GM21786 (cell line): Measurements from ENCODE around the gene DNAJC30.
"Not testable (repeated sequence)": the region's sequence is repeated elsewhere in the genome, so short reads cannot be mapped to it uniquely, and the experiment has no call there.

Experiments
- ATAC-seq: cut with Tn5 transposase; IDR thresholded peaks from one replicate; pipeline ENCODE4 v1.9.1; 2021; ENCODE audit not compliant: unreplicated experiment

The DNAJC30 gene

DNA sequence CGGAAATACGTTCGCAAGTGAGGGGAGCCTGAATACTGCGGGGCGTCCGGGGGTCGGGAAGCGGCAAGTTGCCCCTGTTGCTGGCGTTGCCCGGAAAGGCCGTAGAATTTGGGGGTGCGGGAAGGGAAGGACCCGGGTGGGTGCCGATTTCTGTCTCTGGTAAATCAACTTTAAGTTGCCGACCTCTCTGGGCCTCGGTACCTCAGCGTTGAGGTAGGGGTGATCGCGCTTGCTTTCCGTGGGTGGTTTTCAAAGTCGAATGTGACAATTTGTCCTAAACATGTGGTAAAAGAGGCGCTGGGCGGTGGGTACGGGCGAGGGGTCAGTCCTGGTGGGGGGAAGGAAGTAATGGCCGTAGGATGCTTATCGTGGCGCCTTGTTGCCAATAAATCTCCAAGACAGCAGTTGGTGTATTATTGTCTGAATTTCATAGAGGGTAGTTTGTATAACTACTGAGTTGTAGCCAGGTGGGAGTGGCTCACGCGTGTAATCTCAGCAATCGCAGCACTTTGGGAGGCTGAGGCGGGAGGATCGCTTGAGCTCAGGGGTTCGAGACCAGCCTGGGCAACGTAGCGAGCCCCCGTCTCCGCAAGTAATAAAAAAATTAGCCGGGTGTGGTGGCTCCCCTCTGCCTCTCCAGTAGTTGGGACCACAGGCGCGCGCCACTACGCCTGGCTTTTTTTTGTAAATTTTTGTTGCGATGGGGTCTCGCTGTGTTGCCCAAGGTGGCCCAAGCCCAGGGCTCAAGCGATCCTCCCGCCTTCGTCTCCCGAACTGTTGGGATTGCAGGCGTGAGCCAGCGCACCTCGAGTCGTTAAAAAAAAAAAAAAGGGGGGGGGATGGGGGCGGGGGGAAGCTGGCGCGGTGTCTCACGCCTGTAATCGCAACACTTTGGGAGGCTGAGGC is 788 bp upstream of the DNAJC30 start:
- no peak for ATAC-seq

GRCh38 chr7:73682745-73683055 is 553 bp downstream of the DNAJC30 start:
- ATAC-seq: no peak

DNA sequence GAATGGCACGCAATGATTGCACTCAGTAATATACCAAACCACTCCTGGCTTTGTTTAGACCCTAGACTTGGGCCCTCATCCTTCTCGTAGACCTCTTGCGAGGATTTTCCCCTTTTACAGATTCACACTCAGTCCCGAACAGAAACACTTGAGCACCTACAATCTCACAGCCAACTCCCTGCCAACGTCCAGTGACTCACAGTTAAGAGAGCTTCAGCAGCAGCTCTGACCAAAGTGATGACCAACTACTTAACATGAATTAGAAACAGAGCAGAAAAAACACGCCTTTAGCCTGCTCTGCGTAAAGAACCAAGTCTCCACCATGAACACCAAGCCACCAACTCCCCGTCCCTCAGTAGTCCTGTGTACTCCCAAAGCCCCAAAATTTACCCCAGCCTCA is 2.2 kb downstream of the DNAJC30 start:
- no peak for ATAC-seq

DNA sequence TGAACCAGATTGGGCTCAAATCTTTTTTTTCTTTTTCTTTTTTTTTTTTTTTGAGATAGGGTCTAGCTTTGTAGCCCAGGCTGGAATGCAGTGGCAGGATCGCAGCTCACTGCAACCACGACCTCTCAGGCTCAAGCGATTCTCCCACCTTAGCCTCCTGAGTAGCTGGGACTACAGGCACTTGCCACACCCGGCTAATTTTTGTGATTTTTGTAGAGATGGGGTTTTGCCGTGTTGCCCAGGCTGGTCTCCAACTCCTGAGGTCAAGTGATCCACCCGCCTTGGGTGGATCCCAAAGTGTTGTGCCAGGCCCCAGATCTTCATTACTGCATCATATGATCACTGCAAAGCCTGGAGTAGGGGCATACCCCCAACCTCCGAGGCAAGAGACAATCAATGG is 2.8 kb downstream of the DNAJC30 start:
- no peak for ATAC-seq

GRCh38 chr7:73679709-73680108 is 3.5 kb downstream of the DNAJC30 start:
- no peak for ATAC-seq

- ATAC-seq: no peak
Measured at GRCh38 chr7:73678862-73679261, 4.4 kb downstream of the DNAJC30 start.

GRCh38 chr7:73676062-73676461 is 7.2 kb downstream of the DNAJC30 start:
- not testable (repeated sequence) for ATAC-seq

GRCh38 chr7:73674468-73675124 is 8.7 kb downstream of the DNAJC30 start:
- no peak for ATAC-seq

GRCh38 chr7:73671857-73672445 is 11.3 kb downstream of the DNAJC30 start:
- no peak for ATAC-seq

- no peak for ATAC-seq
Measured at GRCh38 chr7:73671322-73671661, 12.0 kb downstream of the DNAJC30 start.

- no peak for ATAC-seq
Measured at GRCh38 chr7:73669858-73670385, 13.3 kb downstream of the DNAJC30 start.

DNA sequence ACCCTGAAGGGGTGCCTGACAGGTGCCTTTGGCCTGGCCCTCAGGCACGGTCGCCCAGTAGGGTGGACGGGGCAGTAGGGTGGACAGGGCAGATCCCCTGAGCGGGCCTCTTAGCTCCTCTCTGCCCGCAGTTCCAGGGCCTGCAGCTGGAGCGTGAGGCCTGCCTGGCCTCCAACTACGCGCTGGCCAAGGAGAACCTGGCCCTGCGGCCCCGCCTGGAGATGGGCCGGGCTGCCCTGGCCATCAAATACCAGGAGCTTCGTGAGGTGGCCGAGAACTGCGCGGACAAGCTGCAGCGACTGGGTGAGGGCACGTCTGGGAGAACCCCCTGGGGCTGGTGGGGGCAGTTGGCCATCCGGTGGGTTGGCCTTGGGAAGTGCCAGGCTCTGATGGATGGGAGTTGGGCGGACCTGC is 14.0 kb downstream of the DNAJC30 start:
- no peak for ATAC-seq

GRCh38 chr7:73668886-73669230 is 14.4 kb downstream of the DNAJC30 start:
- ATAC-seq: no peak

GRCh38 chr7:73668103-73668885 is 15.0 kb downstream of the DNAJC30 start:
- ATAC-seq: no peak

GRCh38 chr7:73667344-73668102 is 15.7 kb downstream of the DNAJC30 start, which contains the start of gene VPS37D:
Gene VPS37D, plus strand, starts transcription at chr7:73667831. Its CDS starts 128 bp downstream, at chr7:73667959.
- peak; percentile 95 for ATAC-seq

GRCh38 chr7:73663033-73663432 is 20.2 kb downstream of the DNAJC30 start:
- no peak for ATAC-seq

DNA sequence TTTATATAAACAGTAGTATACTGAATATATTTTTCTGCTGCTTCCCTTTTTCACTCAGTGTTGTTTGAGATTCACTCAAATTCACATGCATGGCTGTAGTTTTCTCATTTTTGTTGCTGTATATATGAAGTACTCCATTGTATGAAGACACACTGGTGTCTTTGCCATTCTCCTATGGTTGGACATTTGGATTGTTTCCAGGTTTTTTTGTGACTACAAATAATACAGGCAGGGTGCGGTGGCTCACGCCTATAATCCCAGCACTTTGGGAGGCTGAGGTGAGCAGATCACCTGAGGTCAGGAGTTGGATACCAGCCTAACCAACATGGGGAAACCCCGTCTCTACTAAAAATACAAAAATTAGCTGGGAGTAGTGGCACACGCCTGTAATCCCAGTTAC is 22.7 kb downstream of the DNAJC30 start:
- not testable (repeated sequence) for ATAC-seq

GRCh38 chr7:73659983-73660382 is 23.3 kb downstream of the DNAJC30 start:
- no peak for ATAC-seq

DNA sequence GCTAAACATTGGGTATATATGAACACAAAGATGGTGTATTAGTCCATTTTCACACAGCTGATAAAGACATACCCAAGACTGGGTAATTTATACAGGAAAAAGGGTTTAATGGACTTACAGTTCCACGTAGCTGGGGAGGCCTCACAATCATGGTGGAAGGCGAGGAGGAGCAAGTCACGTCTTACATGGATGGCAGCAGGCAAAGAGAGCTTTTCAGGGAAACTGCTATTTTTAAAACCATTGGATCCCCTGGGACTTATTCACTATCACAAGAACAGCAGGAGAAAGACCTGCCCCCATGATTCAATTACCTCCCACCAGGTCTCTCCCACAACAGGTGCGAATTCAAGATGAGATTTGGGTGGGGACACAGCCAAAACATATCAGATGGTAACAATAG is 27.9 kb downstream of the DNAJC30 start:
- not testable (repeated sequence) for ATAC-seq

DNA sequence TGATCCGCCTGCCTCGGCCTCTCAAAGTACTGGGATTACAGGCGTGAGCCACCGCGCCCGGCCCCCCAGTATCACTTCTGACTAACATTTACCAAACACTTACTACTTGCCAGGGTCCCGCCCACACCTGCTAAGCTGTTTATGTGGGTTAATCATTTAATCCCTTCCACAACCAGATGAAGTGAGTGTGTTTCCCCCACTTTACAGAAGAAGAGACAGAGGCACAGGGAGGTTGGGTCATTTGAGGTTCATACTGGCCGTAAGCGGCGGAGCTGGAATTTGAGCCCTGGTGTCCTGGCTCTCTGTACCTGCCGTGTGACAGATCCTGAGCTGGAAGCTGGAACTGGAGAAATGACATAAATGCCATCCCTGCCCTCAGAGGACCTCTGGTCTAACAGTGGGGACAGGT is 30.7 kb downstream of the DNAJC30 start:
- no peak for ATAC-seq
